Mesenchymal stem cell (in vitro differentiated cells and primary cell): Measurements from ENCODE around the gene TOM1L2.

Source experiments
- DNase-seq: peaks from one replicate; pipeline ENCODE4 v3.0.0-alpha.2; 2013
- H2AFZ ChIP-seq: one replicate; pipeline ENCODE4 v1.6.1; 2013; ENCODE audit warnings: low read depth, mild to moderate bottlenecking, control low read depth, inconsistent platforms, low read length, moderate library complexity
- H2AK5ac ChIP-seq: 2 replicates; pipeline ENCODE4 v1.6.1; 2013; ENCODE audit warnings: low read length, moderate library complexity, mild to moderate bottlenecking, inconsistent platforms; ENCODE audit not compliant: severe bottlenecking
- H2BK120ac ChIP-seq: one replicate; pipeline ENCODE4 v1.6.1; 2013; ENCODE audit warnings: low read depth, mild to moderate bottlenecking, inconsistent platforms, low read length, moderate library complexity
- H2BK12ac ChIP-seq, 2 experiments: one replicate each; pipeline ENCODE4 v1.6.1; 2013; ENCODE audit warnings: inconsistent platforms in 2 of 2, low read length in 2 of 2, mild to moderate bottlenecking in 2 of 2, moderate library complexity in 2 of 2, control low read depth in 1 of 2
- H2BK15ac ChIP-seq: one replicate; pipeline ENCODE4 v1.6.1; 2013; ENCODE audit warnings: mild to moderate bottlenecking, low read depth, inconsistent platforms; ENCODE audit not compliant: poor library complexity, severe bottlenecking
- H2BK5ac ChIP-seq: 2 replicates; pipeline ENCODE4 v1.6.1; 2013; ENCODE audit warnings: low read depth, mild to moderate bottlenecking, low read length, control low read depth, inconsistent platforms; ENCODE audit not compliant: poor library complexity, severe bottlenecking
- H3K14ac ChIP-seq, 2 experiments: one replicate each; pipeline ENCODE4 v1.6.1; 2013; ENCODE audit warnings: inconsistent platforms in 2 of 2, low read length in 2 of 2, control low read depth in 1 of 2, mild to moderate bottlenecking in 1 of 2, moderate library complexity in 1 of 2
- H3K18ac ChIP-seq, 2 experiments: one replicate each; pipeline ENCODE4 v1.6.1; 2013; ENCODE audit warnings: inconsistent platforms in 2 of 2, low read length in 2 of 2, control low read depth in 1 of 2, low read depth in 1 of 2, mild to moderate bottlenecking in 1 of 2
- H3K23ac ChIP-seq, 2 experiments: one replicate each; pipeline ENCODE4 v1.6.1; 2013; ENCODE audit warnings: inconsistent platforms in 2 of 2, low read length in 2 of 2, mild to moderate bottlenecking in 2 of 2, moderate library complexity in 2 of 2, control low read depth in 1 of 2
- H3K27ac ChIP-seq: 2 replicates; pipeline ENCODE4 v1.5.1; 2013; ENCODE audit warnings: mild to moderate bottlenecking, moderate library complexity, low read length, control low read depth, inconsistent platforms; ENCODE audit not compliant: poor library complexity, severe bottlenecking
- H3K27me3 ChIP-seq, 2 experiments: 2 replicates each; pipeline versions ENCODE4 v1.6.1 to v1.7.0; 2013; ENCODE audit warnings: low read length in 2 of 2, mild to moderate bottlenecking in 2 of 2, moderate library complexity in 2 of 2, control low read depth in 1 of 2, inconsistent platforms in 1 of 2; ENCODE audit not compliant: control insufficient read depth in 1 of 2, insufficient read depth in 1 of 2
- H3K36me3 ChIP-seq, 2 experiments: 2 replicates each; pipeline versions ENCODE4 v1.6.1 to v1.7.0; 2013; ENCODE audit warnings: low read length in 2 of 2, control low read depth in 1 of 2, inconsistent platforms in 1 of 2, low read depth in 1 of 2, mild to moderate bottlenecking in 1 of 2; ENCODE audit not compliant: insufficient read depth in 2 of 2, control insufficient read depth in 1 of 2
- H3K4ac ChIP-seq, 2 experiments: one replicate each; pipeline ENCODE4 v1.6.1; 2013; ENCODE audit warnings: inconsistent platforms in 2 of 2, low read length in 2 of 2, mild to moderate bottlenecking in 2 of 2, moderate library complexity in 2 of 2, control low read depth in 1 of 2, low read depth in 1 of 2
- H3K4me1 ChIP-seq: 2 replicates; pipeline ENCODE4 v1.6.1; 2013; ENCODE audit warnings: low read depth, low read length, control low read depth; ENCODE audit not compliant: control insufficient read depth, insufficient read depth
- H3K4me2 ChIP-seq: 2 replicates; pipeline ENCODE4 v1.6.1; 2013; ENCODE audit warnings: low read length, mild to moderate bottlenecking, inconsistent platforms; ENCODE audit not compliant: poor library complexity, severe bottlenecking
- H3K4me3 ChIP-seq, 2 experiments: 2 replicates each; pipeline versions ENCODE4 v1.5.1 to v1.7.0; 2013; ENCODE audit warnings: low read length in 2 of 2, mild to moderate bottlenecking in 2 of 2, control low read depth in 1 of 2, low read depth in 1 of 2; ENCODE audit not compliant: insufficient read depth in 1 of 2
- H3K79me1 ChIP-seq: replicated peaks from 2 replicates; pipeline ENCODE4 v1.6.1; 2013; ENCODE audit warnings: mild to moderate bottlenecking, control low read depth, low read length, inconsistent platforms; ENCODE audit not compliant: poor library complexity, severe bottlenecking
- H3K9ac ChIP-seq: 2 replicates; pipeline ENCODE4 v1.7.0; 2013; ENCODE audit warnings: mild to moderate bottlenecking, low read length, moderate library complexity
- H3K9me3 ChIP-seq: 2 replicates; pipeline ENCODE4 v1.7.0; 2013; ENCODE audit warnings: mild to moderate bottlenecking, low read length; ENCODE audit not compliant: control insufficient read depth
- H4K8ac ChIP-seq: one replicate; pipeline ENCODE4 v1.6.1; 2013; ENCODE audit warnings: inconsistent platforms, mild to moderate bottlenecking, low read length, moderate library complexity
- H4K91ac ChIP-seq: one replicate; pipeline ENCODE4 v1.6.1; 2013; ENCODE audit warnings: mild to moderate bottlenecking, low read length, inconsistent platforms
- WGBS: methylation state at CpG from one replicate; pipeline ENCODE4 v1.1.7; 2013; ENCODE audit warnings: mixed read lengths; 5-methylcytosine and 5-hydroxymethylcytosine counted together

The TOM1L2 gene

DNA sequence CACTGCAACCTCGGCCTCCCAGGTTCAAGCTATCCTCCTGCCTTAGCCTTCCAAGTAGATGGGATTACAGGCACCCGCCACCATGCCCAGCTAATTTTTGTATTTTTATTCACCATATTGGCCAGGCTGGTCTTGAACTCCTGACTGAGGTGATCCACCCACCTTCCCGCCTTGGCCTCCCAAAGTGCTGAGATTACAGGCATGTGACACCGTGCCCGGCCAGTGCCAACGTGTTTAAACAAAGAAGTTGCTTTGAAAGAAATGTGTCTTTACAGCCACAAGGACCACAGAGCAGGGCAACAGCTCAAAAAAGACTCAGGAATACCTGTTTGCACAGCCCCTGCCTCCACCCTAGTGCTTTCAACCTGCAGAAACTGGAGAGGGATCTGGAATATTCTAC is 41.8 kb upstream of the TOM1L2 start:
- H2BK15ac ChIP-seq: no peak overlapping the region
- H2AK5ac ChIP-seq: no peak overlapping the region
- 97% methylated on average over 6 of the region's 6 CpGs for WGBS
- no peak overlapping the region for H4K91ac ChIP-seq
- no peaks in the 10 kb centered on the region for H3K79me1 ChIP-seq
- H2BK120ac ChIP-seq: no peak overlapping the region
- no peak for DNase-seq
- H3K4me3 ChIP-seq: no peak overlapping the region
- peaks cover 23% of the 10 kb centered on the region for H3K4me1 ChIP-seq
- H3K4me2 ChIP-seq: no peak overlapping the region
- H3K23ac ChIP-seq: no peak overlapping the region
- H2BK5ac ChIP-seq: no peak overlapping the region
- H2AFZ ChIP-seq: no peak overlapping the region
- no peak overlapping the region for H2BK12ac ChIP-seq
- H3K36me3 ChIP-seq: peaks cover 17 to 30% of the 10 kb centered on the region in 2 experiments
- H3K4ac ChIP-seq: no peak overlapping the region
- no peak overlapping the region for H3K14ac ChIP-seq
- H4K8ac ChIP-seq: no peak overlapping the region
- H3K27me3 ChIP-seq: no peaks in the 10 kb centered on the region
- no peak overlapping the region for H3K9ac ChIP-seq
- H3K9me3 ChIP-seq: peaks cover 6% of the 10 kb centered on the region
- no peak overlapping the region for H3K18ac ChIP-seq
- H3K27ac ChIP-seq: no peak overlapping the region

DNA sequence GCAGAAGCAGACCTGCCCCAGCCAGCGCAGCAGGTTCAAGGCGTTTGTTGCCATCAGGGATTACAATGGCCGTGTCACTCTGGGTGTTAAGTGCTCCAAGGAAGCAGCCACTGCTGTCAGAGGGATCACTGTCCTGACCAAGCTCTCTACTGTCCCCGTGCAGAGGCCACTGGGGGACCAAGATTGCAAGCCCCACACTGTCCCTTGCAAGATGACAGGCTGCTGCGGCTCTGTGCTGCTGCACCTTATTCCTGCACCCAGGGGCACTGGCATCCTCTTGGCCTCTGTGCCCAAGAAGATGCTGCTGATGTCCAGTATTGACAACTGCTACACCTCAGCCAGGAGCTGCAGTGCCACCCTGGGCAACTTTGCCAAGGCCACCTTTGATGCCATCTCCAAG is 39.1 kb upstream of the TOM1L2 start:
- no peak overlapping the region for H2BK120ac ChIP-seq
- H2BK5ac ChIP-seq: no peak overlapping the region
- H3K36me3 ChIP-seq: peaks cover 16 to 31% of the 10 kb centered on the region in 2 experiments
- no peak overlapping the region for H3K14ac ChIP-seq
- no peak overlapping the region for H3K9ac ChIP-seq
- no peak for DNase-seq
- no peak overlapping the region for H4K91ac ChIP-seq
- no peak overlapping the region for H3K4ac ChIP-seq
- no peak overlapping the region for H3K4me3 ChIP-seq
- H2BK15ac ChIP-seq: no peak overlapping the region
- H3K18ac ChIP-seq: no peak overlapping the region
- no peaks in the 10 kb centered on the region for H3K27me3 ChIP-seq
- no peak overlapping the region for H2AFZ ChIP-seq
- no peak overlapping the region for H2BK12ac ChIP-seq
- 94% methylated on average over 5 of the region's 5 CpGs for WGBS
- no peak overlapping the region for H3K4me2 ChIP-seq
- H4K8ac ChIP-seq: no peak overlapping the region
- no peak overlapping the region for H3K23ac ChIP-seq
- H3K4me1 ChIP-seq: peaks cover 21% of the 10 kb centered on the region
- no peak overlapping the region for H3K27ac ChIP-seq
- peak overlapping the region; percentile 35 for H2AK5ac ChIP-seq
- H3K79me1 ChIP-seq: no peaks in the 10 kb centered on the region
- H3K9me3 ChIP-seq: peaks cover 6% of the 10 kb centered on the region

DNA sequence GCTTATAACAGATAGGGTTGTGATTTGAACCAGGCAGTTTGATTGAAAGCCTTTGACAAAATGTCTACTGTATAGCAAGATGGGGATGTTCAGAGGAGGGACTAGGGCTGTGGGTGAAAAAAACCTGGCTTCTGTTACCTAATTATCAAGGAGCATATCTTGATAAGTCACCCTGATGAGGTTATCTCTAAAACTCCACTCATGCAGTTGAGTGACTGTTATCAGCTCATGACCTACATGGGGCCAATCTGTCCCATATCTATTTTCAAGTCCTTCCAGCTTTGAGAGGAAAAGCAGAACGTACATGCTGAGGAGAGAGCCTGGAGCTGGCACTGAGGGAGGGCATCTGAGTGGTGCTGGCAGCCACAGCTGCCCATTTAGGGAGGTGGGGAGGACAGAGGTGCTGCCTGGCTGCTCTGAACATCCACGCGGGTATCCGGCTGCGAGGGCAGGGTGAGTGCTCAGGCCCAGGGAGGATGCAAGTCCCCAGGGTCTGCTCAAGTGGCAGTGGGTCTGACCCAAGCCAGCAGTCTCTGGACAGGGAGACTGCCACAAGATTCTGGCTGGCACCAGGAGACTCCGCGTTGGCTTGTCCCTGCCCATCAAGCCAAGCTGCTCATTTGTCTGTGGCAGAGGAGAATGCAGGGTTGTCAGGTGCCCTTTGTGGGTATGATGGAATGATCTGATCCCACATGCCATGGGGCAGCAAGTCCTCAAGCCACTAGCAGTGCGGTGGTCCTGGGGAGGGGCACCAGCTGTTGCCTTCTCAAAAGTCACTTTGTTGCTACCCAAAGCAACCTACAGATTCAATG is 37.6 kb upstream of the TOM1L2 start:
- no peak for DNase-seq
- Histone ChIP-seq H3K4ac (no peak overlapping the region), H2BK12ac (no peak overlapping the region), H3K4me1 (peaks cover 20% of the 10 kb centered on the region), H3K79me1 (no peaks in the 10 kb centered on the region), H3K4me2 (no peak overlapping the region), H3K27ac (no peak overlapping the region), H3K18ac (no peak overlapping the region), H4K8ac (no peak overlapping the region), H3K36me3 (peaks cover 7 to 28% of the 10 kb centered on the region in 2 experiments), H3K14ac (no peak overlapping the region), H3K9me3 (peaks cover 6% of the 10 kb centered on the region), H3K23ac (no peak overlapping the region), H3K4me3 (no peak overlapping the region), H3K9ac (no peak overlapping the region), H4K91ac (no peak overlapping the region), H2BK5ac (no peak overlapping the region), H2AFZ (no peak overlapping the region), H2AK5ac (peak overlapping the region; percentile 65), H2BK120ac (no peak overlapping the region), H2BK15ac (no peak overlapping the region), H3K27me3 (no peaks in the 10 kb centered on the region)
- WGBS: 89% methylated on average over 8 of the region's 8 CpGs

DNA sequence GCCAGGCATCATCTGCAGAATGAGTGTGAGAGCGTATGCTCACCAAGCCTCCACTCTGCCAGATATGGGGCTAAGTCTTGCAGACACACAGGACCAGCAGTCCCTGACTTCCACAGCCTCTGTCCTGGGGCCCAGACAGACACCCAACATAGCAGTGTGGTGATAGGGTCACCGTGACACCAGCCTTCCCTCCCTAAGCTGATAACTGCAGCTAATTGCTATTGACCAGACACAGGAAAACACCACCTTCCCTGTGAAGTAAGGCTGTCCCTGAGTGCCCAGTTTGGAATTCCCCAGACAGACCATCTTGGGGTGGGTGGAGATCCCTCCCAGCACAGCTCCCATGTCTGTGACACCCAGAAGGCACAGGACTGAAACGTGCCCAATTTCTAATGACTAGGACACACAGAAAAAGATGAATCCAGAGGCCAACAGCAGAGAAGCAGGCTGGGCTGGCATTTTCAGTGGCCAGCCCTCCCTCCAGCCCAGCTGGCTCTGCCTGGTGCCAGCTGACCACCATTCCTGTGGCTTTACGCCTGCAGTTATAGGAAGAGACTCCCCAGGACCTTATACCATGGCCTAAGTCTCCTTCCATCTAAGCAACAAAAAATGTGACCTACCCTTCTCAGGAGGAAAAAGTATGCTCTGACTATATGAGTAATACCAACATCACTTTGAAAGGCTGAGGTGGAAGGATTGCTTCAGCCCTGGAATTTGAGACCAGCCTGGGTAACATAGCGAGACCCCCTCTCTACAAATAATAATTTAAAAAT is 36.5 kb upstream of the TOM1L2 start:
- H2AK5ac ChIP-seq: peak overlapping the region; percentile 1
- no peak overlapping the region for H3K9ac ChIP-seq
- no peak overlapping the region for H2BK12ac ChIP-seq
- H2BK120ac ChIP-seq: no peak overlapping the region
- peaks cover 27% of the 10 kb centered on the region for H3K4me1 ChIP-seq
- H2BK15ac ChIP-seq: no peak overlapping the region
- no peaks in the 10 kb centered on the region for H3K79me1 ChIP-seq
- no peak overlapping the region for H4K91ac ChIP-seq
- no peak overlapping the region for H3K14ac ChIP-seq
- no peak overlapping the region for H2AFZ ChIP-seq
- H2BK5ac ChIP-seq: no peak overlapping the region
- H3K4me3 ChIP-seq: no peak overlapping the region
- 78% methylated on average over 3 of the region's 5 CpGs for WGBS
- no peak overlapping the region for H3K18ac ChIP-seq
- peaks cover 7 to 28% of the 10 kb centered on the region in 2 experiments for H3K36me3 ChIP-seq
- H3K4me2 ChIP-seq: no peak overlapping the region
- no peak overlapping the region for H3K23ac ChIP-seq
- peaks cover 6% of the 10 kb centered on the region for H3K9me3 ChIP-seq
- no peaks in the 10 kb centered on the region for H3K27me3 ChIP-seq
- no peak overlapping the region for H4K8ac ChIP-seq
- peak overlapping the region; percentile 67 for H3K27ac ChIP-seq
- no peak overlapping the region for H3K4ac ChIP-seq
- peak; percentile 14 for DNase-seq
